Stimulated activated CD8-positive, alpha-beta memory T cell treated with anti-CD3 and anti-CD28 coated beads, Interleukin-4, amount 100 ng/mL, for 1 hour (primary cell): ENCODE data around the gene ZNF568.

Experiments used
- DNase-seq, 2 donors: peaks; one replicate each; pipeline ENCODE4 v3.0.0-alpha.2; 2020; ENCODE audit warnings: low read depth in 2 of 2, low spot score in 1 of 2

Gene ZNF568

GRCh38 chr19:36997843-36998235 is 81.7 kb downstream of the ZNF568 start:
- no peak for DNase-seq

- DNase-seq, result no peak
Observed at GRCh38 chr19:36999313-36999712, 83.2 kb downstream of the ZNF568 start.

- peak in 1 of 2 donors; percentile 17 for DNase-seq
Observed at GRCh38 chr19:37007587-37008220, 91.6 kb downstream of the ZNF568 start.

- no peak for DNase-seq
Observed at GRCh38 chr19:37009871-37010270, 93.7 kb downstream of the ZNF568 start.

GRCh38 chr19:37012093-37012745 is 96.1 kb downstream of the ZNF568 start:
- DNase-seq, result no peak

- DNase-seq, result no peak
Observed at GRCh38 chr19:37014456-37014855, 98.3 kb downstream of the ZNF568 start.

GRCh38 chr19:37045140-37045539 is 129.0 kb downstream of the ZNF568 start:
- DNase-seq, result no peak
